Body of pancreas (tissue), 4 donors: ENCODE measurements around the gene SH3PXD2B. TPM values are rescaled to one million over a fixed set of nuclear protein-coding genes. Genes with fewer than 3 reads are reported as not detected.
"Not testable (repeated sequence)": the region's sequence is repeated elsewhere in the genome, so short reads cannot be mapped to it uniquely, and the experiment has no call there.

ENCODE experiments used
- ATAC-seq: fragments of 150-250 bp; one replicate; pipeline ENCODE4 v1.9.1; 2016
- DNase-seq, 4 donors: peaks; one replicate each; pipeline ENCODE4 v3.0.0-alpha.2; 2019
- H3K27ac ChIP-seq, 4 donors: fragments of 200-600 bp; sonication (generic); 1 replicate in 3 of 4; 2 replicates in 1 of 4; pipeline versions ENCODE4 v1.5.1 to v1.6.1; 2016 to 2019; ENCODE audit warnings: mild to moderate bottlenecking in 1 of 4, mixed read lengths in 1 of 4, moderate library complexity in 1 of 4
- H3K27me3 ChIP-seq, 2 donors: fragments of 200-600 bp; sonication (generic); one replicate each; pipeline ENCODE4 v1.6.0; 2016; ENCODE audit warnings: mild to moderate bottlenecking in 1 of 2
- H3K36me3 ChIP-seq, 2 donors: fragments of 200-600 bp; sonication (generic); replicated peaks in 1 of 2; 2 replicates each; pipeline ENCODE4 v1.5.1; 2016; ENCODE audit warnings: low read depth in 2 of 2; ENCODE audit not compliant: insufficient read depth in 1 of 2
- H3K4me1 ChIP-seq: fragments of 200-600 bp; sonication (generic); one replicate; pipeline ENCODE4 v1.6.0; 2016
- H3K4me3 ChIP-seq, 2 donors: fragments of 200-600 bp; sonication (generic); 1 replicate in 1 of 2; 2 replicates in 1 of 2; pipeline ENCODE4 v1.5.1; 2016 to 2019
- H3K9me3 ChIP-seq, 3 donors: fragments of 200-600 bp; sonication (generic); 1 replicate in 2 of 3; 2 replicates in 1 of 3; pipeline ENCODE4 v1.5.1; 2016
- POLR2A ChIP-seq, 3 donors: fragments of 450-650 bp; IDR thresholded peaks; one replicate each; pipeline ENCODE4 v1.6.1; 2016; ENCODE audit warnings: antibody characterized with exemption in 3 of 3, mild to moderate bottlenecking in 2 of 3
- WGBS, 2 donors: methylation state at CpG; one replicate each; pipeline ENCODE4 v1.1.5; 2017; 5-methylcytosine and 5-hydroxymethylcytosine counted together
- intact Hi-C: fragments of 100-400 bp; cut with DNase I; formaldehyde crosslinking; loops from one replicate; pipeline ENCODE4 v1.15.1; 2023
- total RNA-seq, 2 donors: library from RNA; depleted of rRNA; stranded (reverse); fragments of >200 nt; gene quantifications; one replicate each; pipeline ENCODE4 v1.1.0, GENCODE V29; 2016
- TF ChIP-seq, protein P1 (sequence below), 7 experiments: fragments of 450-650 bp in 4 of 7; fragments of 200-600 bp in 3 of 7; sonication (generic) in 3 of 7; IDR thresholded peaks; one replicate each; pipeline ENCODE4 v1.5.1; 2016 to 2019; ENCODE audit warnings: antibody characterized with exemption in 7 of 7

The SH3PXD2B gene
- total RNA-seq, 2 donors from 2014 or later: 9.9 to 16.9 TPM

DNA sequence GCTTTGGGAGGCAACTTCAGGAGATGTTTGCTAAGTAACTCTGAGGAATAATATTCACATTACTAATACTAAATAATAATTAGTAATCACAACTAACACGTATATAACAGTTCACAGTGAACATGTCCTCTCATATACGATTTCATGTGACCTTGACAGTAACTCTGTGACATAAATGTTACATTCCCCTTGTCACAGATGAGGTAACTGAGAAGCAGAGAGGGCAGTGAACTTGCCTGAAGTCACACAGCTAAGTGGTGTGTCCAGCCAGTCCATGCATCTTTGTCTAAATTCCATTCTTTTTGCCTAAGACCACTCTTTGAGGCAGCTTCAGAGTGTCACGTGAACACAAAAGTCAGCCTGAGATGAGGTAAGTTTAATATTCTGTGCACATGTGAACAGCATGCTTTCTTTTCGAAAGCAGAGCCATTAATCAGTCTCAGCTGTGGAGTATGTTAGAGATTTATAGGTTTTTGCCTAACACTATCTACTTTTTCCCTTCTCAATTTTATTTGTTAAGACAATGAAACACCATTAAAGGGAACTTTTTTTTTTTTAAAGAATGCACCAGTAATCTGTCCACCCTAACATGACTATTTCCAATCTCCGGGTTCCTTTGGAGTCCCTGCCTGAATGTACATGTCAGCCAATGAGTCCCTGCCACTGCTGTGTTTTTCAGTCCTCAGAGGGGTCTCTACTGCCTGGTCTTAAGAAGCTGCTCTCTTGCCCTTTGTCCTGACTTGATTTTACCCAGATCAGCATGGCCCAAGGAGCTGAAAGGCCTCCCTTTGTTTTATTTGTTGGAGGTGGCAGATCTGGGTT is 43.5 kb downstream of the SH3PXD2B start:
- ATAC-seq: no peak
- Histone ChIP-seq H3K36me3 (no peaks in the 10 kb centered on the region), H3K4me1 (peaks cover 31% of the 10 kb centered on the region), H3K27ac (peak overlapping the region in 1 of 4 donors; percentile 43), H3K9me3 (no peaks in the 10 kb centered on the region), H3K27me3 (no peaks in the 10 kb centered on the region), H3K4me3 (no peak overlapping the region)
- no peak for TF ChIP-seq POLR2A (IDR thresholded peaks at IDR 0.05)
- TF ChIP-seq, protein P1, sequence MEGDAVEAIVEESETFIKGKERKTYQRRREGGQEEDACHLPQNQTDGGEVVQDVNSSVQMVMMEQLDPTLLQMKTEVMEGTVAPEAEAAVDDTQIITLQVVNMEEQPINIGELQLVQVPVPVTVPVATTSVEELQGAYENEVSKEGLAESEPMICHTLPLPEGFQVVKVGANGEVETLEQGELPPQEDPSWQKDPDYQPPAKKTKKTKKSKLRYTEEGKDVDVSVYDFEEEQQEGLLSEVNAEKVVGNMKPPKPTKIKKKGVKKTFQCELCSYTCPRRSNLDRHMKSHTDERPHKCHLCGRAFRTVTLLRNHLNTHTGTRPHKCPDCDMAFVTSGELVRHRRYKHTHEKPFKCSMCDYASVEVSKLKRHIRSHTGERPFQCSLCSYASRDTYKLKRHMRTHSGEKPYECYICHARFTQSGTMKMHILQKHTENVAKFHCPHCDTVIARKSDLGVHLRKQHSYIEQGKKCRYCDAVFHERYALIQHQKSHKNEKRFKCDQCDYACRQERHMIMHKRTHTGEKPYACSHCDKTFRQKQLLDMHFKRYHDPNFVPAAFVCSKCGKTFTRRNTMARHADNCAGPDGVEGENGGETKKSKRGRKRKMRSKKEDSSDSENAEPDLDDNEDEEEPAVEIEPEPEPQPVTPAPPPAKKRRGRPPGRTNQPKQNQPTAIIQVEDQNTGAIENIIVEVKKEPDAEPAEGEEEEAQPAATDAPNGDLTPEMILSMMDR (IDR thresholded peaks at IDR 0.05): no peak
- DNase-seq: no peak
- WGBS, 2 donors: 69 to 73% methylated on average over 5 of the region's 5 CpGs
- intact Hi-C loops: no loop called here

DNA sequence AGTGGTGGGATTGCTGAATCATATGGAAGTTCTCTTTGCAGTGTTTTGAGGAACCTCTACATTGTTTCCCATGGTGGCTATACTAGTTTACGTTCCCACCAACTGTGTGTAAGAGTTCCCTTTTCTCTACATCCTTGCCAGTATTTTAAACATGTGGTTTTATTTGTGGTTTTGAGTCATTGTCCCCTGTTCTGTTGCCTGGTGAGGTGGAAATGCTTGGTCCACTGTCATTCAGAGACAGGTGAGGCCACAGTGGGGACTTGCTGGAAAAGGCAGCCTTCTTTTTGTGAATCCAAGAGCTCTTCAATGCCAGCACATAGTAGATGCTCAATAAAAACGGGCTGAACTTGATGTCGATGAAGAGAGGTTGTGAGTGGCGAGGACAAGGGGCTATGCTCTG is 44.2 kb downstream of the SH3PXD2B start:
- no peak for TF ChIP-seq POLR2A (IDR thresholded peaks at IDR 0.05)
- TF ChIP-seq, protein P1 (IDR thresholded peaks at IDR 0.05): no peak
- DNase-seq (peak in 1 of 4 donors; percentile 16), ATAC-seq (no peak)
- Histone ChIP-seq H3K27me3 (no peaks in the 10 kb centered on the region), H3K4me3 (no peak overlapping the region), H3K9me3 (no peaks in the 10 kb centered on the region), H3K36me3 (no peaks in the 10 kb centered on the region), H3K4me1 (peaks cover 31% of the 10 kb centered on the region), H3K27ac (peak overlapping the region in 1 of 4 donors; percentile 43)
- intact Hi-C loops: no loop called here
- 76 to 94% methylated on average over 4 of the region's 4 CpGs for WGBS, 2 donors

DNA sequence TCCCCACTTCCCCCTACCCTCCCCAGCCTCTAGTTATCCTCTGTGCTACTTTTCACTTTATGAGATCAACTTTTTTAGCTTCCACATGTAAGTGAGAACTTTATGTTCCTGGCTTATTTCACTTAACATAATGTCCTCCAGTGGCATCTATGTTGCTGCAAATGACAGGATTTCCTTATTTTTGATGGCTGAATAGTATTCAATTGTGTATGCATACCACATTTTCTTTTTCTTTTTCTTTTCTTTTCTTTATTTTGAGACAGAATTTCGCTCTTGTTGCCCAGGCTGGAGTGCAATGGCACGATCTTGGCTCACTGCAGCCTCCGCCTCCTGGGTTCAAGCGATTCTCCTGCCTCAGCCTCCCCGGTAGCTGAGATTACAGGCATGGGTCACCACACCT is 44.8 kb downstream of the SH3PXD2B start:
- intact Hi-C loops, H3K9me3 ChIP-seq, ATAC-seq, H3K27me3 ChIP-seq, H3K36me3 ChIP-seq, DNase-seq, H3K4me3 ChIP-seq: not testable (repeated sequence)
- WGBS, 2 donors: 97 to 99% methylated on average over 4 to 5 of the region's 5 CpGs
- Histone ChIP-seq H3K27ac (peak overlapping the region in 1 of 4 donors; percentile 53), H3K4me1 (peaks cover 24% of the 10 kb centered on the region)

DNA sequence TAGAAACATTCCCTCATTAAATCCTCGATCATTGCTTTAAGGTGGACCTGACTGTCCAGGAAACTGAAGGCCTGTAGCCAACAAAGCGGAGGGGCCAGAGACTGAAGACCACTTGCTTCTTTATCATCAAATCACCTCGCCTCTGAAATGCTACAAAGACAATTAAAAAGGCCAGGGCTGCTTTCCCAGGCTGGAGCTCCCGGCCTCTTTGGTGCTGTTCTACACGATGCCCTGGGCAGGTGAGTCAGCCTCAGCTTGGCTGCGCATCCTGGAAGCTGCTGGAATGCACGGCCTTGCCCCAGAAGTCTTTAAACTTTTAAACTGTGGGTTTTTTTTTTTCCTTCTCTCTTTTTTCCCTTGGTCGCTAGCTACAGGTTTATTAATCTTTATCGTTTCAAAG is 46.5 kb downstream of the SH3PXD2B start:
- DNase-seq (no peak), ATAC-seq (no peak)
- intact Hi-C loops: no loop called here
- Histone ChIP-seq H3K27me3 (no peaks in the 10 kb centered on the region), H3K36me3 (no peaks in the 10 kb centered on the region), H3K4me3 (no peak overlapping the region), H3K9me3 (no peaks in the 10 kb centered on the region), H3K4me1 (peaks cover 9% of the 10 kb centered on the region), H3K27ac (no peak overlapping the region)
- TF ChIP-seq POLR2A (IDR thresholded peaks at IDR 0.05): no peak
- TF ChIP-seq, protein P1 (IDR thresholded peaks at IDR 0.05): no peak
- 89 to 90% methylated on average over 9 of the region's 9 CpGs for WGBS, 2 donors

DNA sequence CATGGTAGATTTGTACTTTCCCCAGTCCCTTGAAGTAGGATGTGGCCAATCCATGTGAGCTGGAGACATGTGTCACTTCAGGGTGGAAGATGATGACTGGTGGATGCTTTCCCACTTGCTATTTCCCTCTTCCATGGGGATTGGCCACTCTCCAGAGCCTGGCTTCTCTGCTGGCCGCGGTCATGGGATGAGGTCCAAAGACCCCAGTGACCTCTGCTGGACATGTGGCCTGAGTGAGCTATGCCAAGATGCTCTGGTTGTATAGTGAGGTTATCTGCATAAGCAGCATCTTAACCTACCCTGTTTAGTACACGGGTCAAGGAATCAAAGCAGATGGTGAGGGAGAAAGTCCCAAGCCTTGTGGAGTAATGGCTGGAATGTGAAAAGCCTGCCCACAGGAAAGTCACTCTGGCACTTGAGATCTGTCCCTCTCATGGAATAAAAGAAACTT is 47.1 kb downstream of the SH3PXD2B start:
- Histone ChIP-seq H3K36me3 (no peaks in the 10 kb centered on the region), H3K27me3 (no peaks in the 10 kb centered on the region), H3K9me3 (no peaks in the 10 kb centered on the region), H3K27ac (no peak overlapping the region), H3K4me3 (no peak overlapping the region), H3K4me1 (peaks cover 9% of the 10 kb centered on the region)
- TF ChIP-seq, protein P1 (IDR thresholded peaks at IDR 0.05): no peak
- no peak for TF ChIP-seq POLR2A (IDR thresholded peaks at IDR 0.05)
- intact Hi-C loops: no loop called here
- 53 to 72% methylated on average over 1 to 3 of the region's 3 CpGs for WGBS, 2 donors
- DNase-seq: no peak
- no peak for ATAC-seq
